Measurements from ENCODE around the gene FHOD1.

Gene FHOD1

GRCh38 chr16:67248401-67249177, 1.3 kb upstream of the FHOD1 start, which contains the start of gene SLC9A5:
TSS of gene SLC9A5 (plus strand) at chr16:67248979. CDS start at chr16:67249015, 36 bp downstream.
- no peak for FAIRE-seq

GRCh38 chr16:67248073-67248400, 756 bp upstream of the FHOD1 start:
- no peak for FAIRE-seq

- no peak for FAIRE-seq
Measured at GRCh38 chr16:67246756-67247191, 507 bp downstream of the FHOD1 start.

- FAIRE-seq: no peak
Measured at GRCh38 chr16:67246081-67246755, 1.1 kb downstream of the FHOD1 start.

GRCh38 chr16:67245674-67246080, 1.6 kb downstream of the FHOD1 start:
- no peak for FAIRE-seq

GRCh38 chr16:67245186-67245585, 2.1 kb downstream of the FHOD1 start:
- FAIRE-seq: no peak

- no peak for FAIRE-seq
Measured at GRCh38 chr16:67244387-67245185, 2.7 kb downstream of the FHOD1 start.

GRCh38 chr16:67243481-67243880, 3.8 kb downstream of the FHOD1 start:
- no peak for FAIRE-seq

- FAIRE-seq: no peak
Measured at GRCh38 chr16:67242138-67242730, 5.0 kb downstream of the FHOD1 start.

- FAIRE-seq: no peak
Measured at GRCh38 chr16:67241008-67241900, 6.0 kb downstream of the FHOD1 start.

- FAIRE-seq: no peak
Measured at GRCh38 chr16:67240506-67240905, 6.8 kb downstream of the FHOD1 start.

- no peak for FAIRE-seq
Measured at GRCh38 chr16:67238806-67239470, 8.3 kb downstream of the FHOD1 start.

GRCh38 chr16:67238278-67238575, 9.1 kb downstream of the FHOD1 start:
- FAIRE-seq: no peak

GRCh38 chr16:67237396-67238277, 9.6 kb downstream of the FHOD1 start:
- no peak for FAIRE-seq

GRCh38 chr16:67236563-67237395, 10.5 kb downstream of the FHOD1 start:
- no peak for FAIRE-seq

GRCh38 chr16:67235816-67236562, 11.3 kb downstream of the FHOD1 start:
- FAIRE-seq: no peak

GRCh38 chr16:67234180-67234597, 13.1 kb downstream of the FHOD1 start:
- FAIRE-seq: no peak

GRCh38 chr16:67233596-67233995, 13.7 kb downstream of the FHOD1 start:
- no peak for FAIRE-seq

Measured in A204.1 (cell line).